Thymus (tissue), 11 donors: Measurements from ENCODE around the gene CFAP210. TPM values are rescaled to one million over a fixed set of nuclear protein-coding genes. Genes with fewer than 3 reads are reported as not detected.

Source experiments
- DNase-seq, 9 donors: peaks; one replicate each; pipeline ENCODE4 v3.0.0-alpha.2; 2013; ENCODE audit warnings: low spot score in 9 of 9, low read depth in 6 of 9, missing footprints in 1 of 9
- H3K27ac ChIP-seq, 2 donors: one replicate each; pipeline ENCODE4 v1.5.1; 2013; ENCODE audit warnings: control low read depth in 1 of 2, low read depth in 1 of 2, low read length in 1 of 2, mild to moderate bottlenecking in 1 of 2, moderate library complexity in 1 of 2
- H3K27me3 ChIP-seq, 2 donors: one replicate each; pipeline ENCODE4 v1.5.1; 2013; ENCODE audit warnings: low read length in 1 of 2; ENCODE audit not compliant: control insufficient read depth in 2 of 2, insufficient read depth in 1 of 2
- H3K36me3 ChIP-seq, 2 donors: one replicate each; pipeline ENCODE4 v1.5.1; 2013; ENCODE audit warnings: low read length in 1 of 2, mild to moderate bottlenecking in 1 of 2, moderate library complexity in 1 of 2; ENCODE audit not compliant: control insufficient read depth in 2 of 2, insufficient read depth in 2 of 2
- H3K4me1 ChIP-seq, 2 donors: one replicate each; pipeline ENCODE4 v1.5.1; 2013; ENCODE audit warnings: low read length in 2 of 2; ENCODE audit not compliant: control insufficient read depth in 2 of 2, insufficient read depth in 2 of 2
- H3K4me3 ChIP-seq, 2 donors: one replicate each; pipeline ENCODE4 v1.5.1; 2013; ENCODE audit warnings: low read length in 2 of 2, control low read depth in 1 of 2, mild to moderate bottlenecking in 1 of 2
- H3K9me3 ChIP-seq, 2 donors: one replicate each; pipeline ENCODE4 v1.5.1; 2013; ENCODE audit warnings: low read length in 1 of 2, mild to moderate bottlenecking in 1 of 2; ENCODE audit not compliant: control insufficient read depth in 2 of 2, insufficient read depth in 1 of 2
- WGBS: extraction: QIAGEN DNeasy Blood & Tissue Kit; methylation state at CpG from one replicate; pipeline ENCODE4 v1.1.7; 2013; 5-methylcytosine and 5-hydroxymethylcytosine counted together
- polyA plus RNA-seq: library from polyadenylated mRNA; stranded (reverse); fragments of 200-250 nt; gene quantifications from one replicate; pipeline ENCODE4 v1.2.3, GENCODE V29; 2013
- total RNA-seq: library from RNA; stranded (reverse); fragments of 120-200 nt; gene quantifications from one replicate; pipeline ENCODE4 v1.2.4, GENCODE V29; 2013
- donor health status: healthy.

CFAP210 gene
- total and polyA plus RNA-seq, 2 donors, result 0.21 TPM; not detected in 1

DNA sequence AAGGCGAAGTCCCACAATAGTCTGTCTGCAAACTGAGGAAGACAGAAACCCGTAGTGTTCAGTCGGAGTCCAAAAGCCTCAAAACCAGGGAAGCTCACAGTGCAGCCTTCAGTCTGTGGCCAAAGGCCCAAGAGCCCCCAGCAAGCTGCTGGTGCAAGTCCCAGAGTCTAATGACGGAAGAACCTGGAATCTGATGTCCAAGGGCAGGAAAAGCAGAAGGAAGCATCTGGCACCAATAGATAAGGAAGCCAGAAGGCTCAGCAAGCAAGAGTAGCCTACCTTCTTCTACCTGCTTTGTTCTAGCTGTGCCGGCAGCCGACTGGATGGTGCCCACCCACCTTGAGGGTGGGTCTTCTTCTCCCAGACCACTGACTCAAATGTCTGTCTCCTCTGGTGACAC, 21.8 kb downstream of the CFAP210 start:
- H3K4me1 ChIP-seq, result no peaks in the 10 kb centered on the region
- no peaks in the 10 kb centered on the region for H3K9me3 ChIP-seq
- no peak overlapping the region for H3K4me3 ChIP-seq
- H3K27me3 ChIP-seq, result no peaks in the 10 kb centered on the region
- no peak overlapping the region for H3K27ac ChIP-seq
- DNase-seq, result no peak
- WGBS, result 54% methylated on average over 6 of the region's 6 CpGs
- no peaks in the 10 kb centered on the region for H3K36me3 ChIP-seq

DNA sequence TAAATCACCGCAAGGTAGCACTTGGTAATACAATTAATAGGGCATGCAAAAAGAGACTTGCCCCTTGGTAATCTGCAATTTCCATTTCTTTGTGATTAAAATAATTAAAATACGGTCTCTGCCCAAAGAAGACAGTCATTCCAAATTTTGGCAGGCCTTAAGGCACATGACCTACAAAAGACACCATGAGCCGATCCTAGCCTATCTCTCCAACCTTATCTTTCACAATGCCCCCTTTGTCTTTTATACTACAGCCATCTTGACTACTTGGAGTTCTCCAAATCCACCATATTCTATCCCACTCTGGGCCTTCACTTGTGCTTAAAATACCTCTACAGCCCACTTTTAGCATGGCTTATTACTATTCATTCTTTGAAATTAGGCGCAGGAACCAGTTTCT, 23.3 kb downstream of the CFAP210 start:
- Histone ChIP-seq H3K9me3 (no peaks in the 10 kb centered on the region), H3K27ac (no peak overlapping the region), H3K4me3 (no peak overlapping the region), H3K4me1 (no peaks in the 10 kb centered on the region), H3K27me3 (no peaks in the 10 kb centered on the region), H3K36me3 (no peaks in the 10 kb centered on the region)
- WGBS, result 97% methylated on average over 4 of the region's 4 CpGs
- DNase-seq, result no peak

DNA sequence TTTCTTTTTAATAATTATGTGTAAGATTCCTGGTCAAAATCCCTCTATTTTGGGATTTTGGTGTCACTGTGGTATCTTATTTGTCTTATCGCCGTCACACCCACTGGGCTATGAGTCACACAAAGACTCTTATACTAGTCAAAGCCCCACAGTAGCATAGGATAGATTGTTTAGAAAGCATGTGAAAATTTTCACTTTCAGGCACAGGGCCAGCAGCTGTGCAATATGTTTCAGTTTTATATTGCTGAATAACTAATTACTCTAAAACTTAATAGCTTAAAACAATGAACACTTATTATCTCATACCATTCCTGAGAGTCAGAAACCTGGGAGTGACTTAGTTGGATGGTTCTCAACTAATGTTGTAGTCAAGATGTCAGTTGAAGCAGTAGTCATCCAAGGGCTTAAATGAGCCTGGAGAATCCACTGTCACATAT, 24.0 kb downstream of the CFAP210 start:
- H3K27me3 ChIP-seq, result no peaks in the 10 kb centered on the region
- no peaks in the 10 kb centered on the region for H3K9me3 ChIP-seq
- no peak overlapping the region for H3K4me3 ChIP-seq
- H3K36me3 ChIP-seq, result no peaks in the 10 kb centered on the region
- H3K27ac ChIP-seq, result no peak overlapping the region
- DNase-seq, result no peak
- 94% methylated on average over 2 of the region's 2 CpGs for WGBS
- H3K4me1 ChIP-seq, result no peaks in the 10 kb centered on the region

DNA sequence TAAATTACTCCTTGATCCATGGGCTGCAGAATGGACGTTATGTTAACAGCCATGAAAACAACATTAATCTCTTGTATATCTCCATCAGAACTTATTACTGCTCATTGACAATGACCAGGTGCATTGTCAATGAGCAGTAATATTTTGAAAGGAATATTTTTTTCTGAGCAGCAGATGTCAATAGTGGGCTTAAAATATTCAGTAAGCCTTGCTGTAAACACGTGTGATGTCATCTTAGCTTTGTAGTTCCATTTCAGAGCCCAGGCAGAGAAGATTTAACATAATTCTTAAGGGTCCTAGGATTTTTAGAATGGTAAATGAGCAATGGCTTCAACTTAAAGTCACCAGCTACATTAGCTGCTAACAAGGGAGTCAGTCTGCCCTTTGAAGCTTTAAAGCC, 26.6 kb downstream of the CFAP210 start:
- no peak overlapping the region for H3K27ac ChIP-seq
- no peaks in the 10 kb centered on the region for H3K27me3 ChIP-seq
- no peak for DNase-seq
- H3K36me3 ChIP-seq, result no peaks in the 10 kb centered on the region
- H3K9me3 ChIP-seq, result peaks cover 0 to 2% of the 10 kb centered on the region in 2 donors
- WGBS, result 47% methylated on average over 2 of the region's 2 CpGs
- H3K4me1 ChIP-seq, result no peaks in the 10 kb centered on the region
- no peak overlapping the region for H3K4me3 ChIP-seq

DNA sequence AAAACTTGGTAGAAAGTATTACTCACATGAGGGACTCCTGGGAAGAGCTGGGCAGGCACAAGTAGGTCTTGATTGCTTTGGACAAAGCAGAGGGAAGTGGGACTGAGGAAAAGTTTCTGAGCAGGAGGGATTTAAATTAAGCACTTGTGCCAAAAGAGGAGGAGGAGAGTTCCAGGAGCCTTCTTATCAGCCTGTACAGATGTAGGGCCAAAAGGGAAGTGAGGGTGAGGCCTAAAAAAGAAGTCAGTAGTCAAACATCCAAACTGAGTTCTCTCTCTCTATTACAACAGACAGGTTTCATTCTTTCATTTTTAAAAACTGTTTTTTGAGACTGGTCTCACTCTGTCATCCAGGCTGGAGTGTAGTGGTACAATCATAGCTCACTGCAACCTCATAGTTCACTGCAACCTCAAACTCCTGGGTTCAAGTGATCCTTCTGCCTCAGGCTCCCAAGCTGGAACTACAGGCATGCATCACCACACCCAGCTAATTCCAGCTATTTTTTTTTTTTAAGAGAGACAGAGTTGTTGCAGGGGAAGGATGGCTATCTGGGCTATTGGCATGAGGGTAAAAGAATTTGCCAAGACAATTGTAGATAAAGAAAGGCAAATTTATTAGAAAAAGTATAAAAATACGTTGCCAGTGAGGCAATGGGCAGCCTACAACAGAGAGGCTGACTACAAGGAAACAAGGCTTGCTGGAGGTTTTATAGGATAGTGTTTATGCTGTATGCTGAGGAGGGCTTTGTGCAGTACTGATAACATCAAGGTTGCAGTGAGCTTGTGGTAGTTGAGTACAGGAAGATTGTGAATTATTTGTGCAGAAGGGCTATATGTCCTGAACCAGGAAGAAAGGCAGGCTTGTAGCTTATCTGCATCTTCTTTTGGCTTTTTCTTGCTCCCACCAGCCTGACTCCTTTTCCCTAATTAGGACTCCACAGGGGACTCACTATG, 29.0 kb downstream of the CFAP210 start:
- DNase-seq, result no peak
- H3K27me3 ChIP-seq, result no peaks in the 10 kb centered on the region
- H3K4me1 ChIP-seq, result no peaks in the 10 kb centered on the region
- H3K36me3 ChIP-seq, result no peaks in the 10 kb centered on the region
- H3K27ac ChIP-seq, result no peak overlapping the region
- 93% methylated on average over 1 of the region's 1 CpG for WGBS
- no peak overlapping the region for H3K4me3 ChIP-seq
- peaks cover 0 to 2% of the 10 kb centered on the region in 2 donors for H3K9me3 ChIP-seq

DNA sequence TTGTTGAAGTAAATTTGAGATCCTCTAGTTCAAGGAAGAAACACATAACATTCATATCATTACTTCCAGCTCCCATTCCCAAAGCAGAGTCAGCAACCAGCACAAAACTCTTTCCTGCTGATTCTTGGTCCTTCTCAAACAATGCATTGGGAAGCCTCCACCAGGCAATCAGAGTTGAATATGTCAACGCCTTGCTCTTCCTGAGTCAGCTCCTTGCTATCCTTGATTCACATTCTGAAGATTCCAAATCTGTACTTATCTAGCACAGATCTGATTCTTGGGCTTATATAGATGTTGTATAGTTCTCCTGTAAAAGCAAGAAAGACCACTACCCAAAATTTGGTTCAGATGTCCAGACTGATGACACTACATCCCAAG, 29.6 kb downstream of the CFAP210 start:
- WGBS, result 94% methylated on average over 1 of the region's 1 CpG
- Histone ChIP-seq H3K4me3 (no peak overlapping the region), H3K36me3 (no peaks in the 10 kb centered on the region), H3K27me3 (no peaks in the 10 kb centered on the region), H3K27ac (no peak overlapping the region), H3K4me1 (no peaks in the 10 kb centered on the region), H3K9me3 (peaks cover 0 to 2% of the 10 kb centered on the region in 2 donors)
- no peak for DNase-seq

DNA sequence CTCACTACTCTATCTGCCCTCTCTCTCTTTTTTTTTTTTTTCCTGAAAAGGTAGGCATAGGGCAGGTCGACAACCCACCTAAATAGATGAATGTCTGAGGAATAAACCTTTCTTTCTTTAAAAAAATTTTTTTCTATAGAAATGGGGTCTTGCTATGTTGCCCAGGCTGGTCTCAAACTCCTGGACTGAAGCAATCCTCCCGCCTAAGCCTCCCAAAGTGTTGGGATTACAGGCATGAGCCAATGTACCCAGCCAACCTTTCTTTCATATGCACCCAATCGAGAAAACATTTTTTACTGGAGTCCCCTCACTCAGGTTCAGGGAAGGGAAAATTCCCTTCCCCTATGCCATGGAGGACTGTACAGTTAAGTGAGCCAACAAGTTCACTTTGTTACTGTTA, 31.0 kb downstream of the CFAP210 start:
- WGBS, result 98% methylated on average over 3 of the region's 3 CpGs
- no peak overlapping the region for H3K4me3 ChIP-seq
- peaks cover 0 to 2% of the 10 kb centered on the region in 2 donors for H3K9me3 ChIP-seq
- no peaks in the 10 kb centered on the region for H3K36me3 ChIP-seq
- no peak overlapping the region for H3K27ac ChIP-seq
- no peak for DNase-seq
- H3K27me3 ChIP-seq, result no peaks in the 10 kb centered on the region
- H3K4me1 ChIP-seq, result no peaks in the 10 kb centered on the region

DNA sequence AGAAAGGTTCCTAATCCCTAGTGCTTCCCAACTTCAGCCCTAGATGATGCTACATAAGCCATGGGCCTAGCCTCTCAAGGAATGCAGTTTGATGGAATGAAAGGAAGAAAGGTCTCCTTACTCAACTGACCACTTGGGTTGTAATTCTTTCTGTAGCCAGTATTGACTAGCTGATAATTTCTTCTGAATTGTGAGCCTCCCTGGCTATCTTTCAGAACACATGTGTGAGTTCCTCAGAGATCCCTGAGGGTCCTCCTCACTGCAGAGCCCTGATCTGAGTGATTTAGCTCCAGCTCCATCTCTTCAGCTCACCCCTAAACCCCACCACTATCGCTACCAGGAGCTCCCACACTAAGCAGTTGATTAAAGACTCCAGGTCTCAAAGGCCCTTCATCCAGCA, 31.5 kb downstream of the CFAP210 start:
- Histone ChIP-seq H3K9me3 (peaks cover 0 to 2% of the 10 kb centered on the region in 2 donors), H3K4me3 (no peak overlapping the region), H3K27me3 (no peaks in the 10 kb centered on the region), H3K36me3 (no peaks in the 10 kb centered on the region), H3K4me1 (no peaks in the 10 kb centered on the region), H3K27ac (no peak overlapping the region)
- no peak for DNase-seq
- 100% methylated on average over 1 of the region's 1 CpG for WGBS

DNA sequence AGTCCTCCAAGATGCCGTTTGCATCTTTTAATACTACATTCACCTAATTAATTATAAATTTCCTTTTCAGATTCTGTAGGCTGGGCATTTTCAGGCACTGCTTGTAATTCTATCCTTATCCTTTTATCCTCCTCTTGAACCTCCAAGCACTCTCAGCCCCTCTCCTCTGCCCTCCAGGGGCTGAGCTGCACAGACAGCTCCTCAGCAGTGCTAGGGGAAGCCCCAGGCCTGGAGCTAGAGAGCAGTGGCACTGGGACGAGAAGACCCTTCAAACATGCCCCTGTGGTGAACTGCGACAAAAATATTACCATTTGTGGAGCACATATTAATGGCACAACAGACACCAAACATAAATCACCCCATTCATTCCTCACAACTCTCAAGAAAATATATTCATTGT, 32.9 kb downstream of the CFAP210 start:
- Histone ChIP-seq H3K27ac (no peak overlapping the region), H3K9me3 (peaks cover 0 to 2% of the 10 kb centered on the region in 2 donors), H3K27me3 (no peaks in the 10 kb centered on the region), H3K4me3 (no peak overlapping the region), H3K4me1 (no peaks in the 10 kb centered on the region), H3K36me3 (no peaks in the 10 kb centered on the region)
- 89% methylated on average over 3 of the region's 3 CpGs for WGBS
- DNase-seq, result no peak
